ENCODE results near the gene PKP4. TPM values are rescaled to one million over a fixed set of nuclear protein-coding genes. Genes with fewer than 3 reads are reported as not detected.

PKP4 gene
- total RNA-seq, 2 experiments from 2014 or later, result 68.7 to 73.2 TPM

DNA sequence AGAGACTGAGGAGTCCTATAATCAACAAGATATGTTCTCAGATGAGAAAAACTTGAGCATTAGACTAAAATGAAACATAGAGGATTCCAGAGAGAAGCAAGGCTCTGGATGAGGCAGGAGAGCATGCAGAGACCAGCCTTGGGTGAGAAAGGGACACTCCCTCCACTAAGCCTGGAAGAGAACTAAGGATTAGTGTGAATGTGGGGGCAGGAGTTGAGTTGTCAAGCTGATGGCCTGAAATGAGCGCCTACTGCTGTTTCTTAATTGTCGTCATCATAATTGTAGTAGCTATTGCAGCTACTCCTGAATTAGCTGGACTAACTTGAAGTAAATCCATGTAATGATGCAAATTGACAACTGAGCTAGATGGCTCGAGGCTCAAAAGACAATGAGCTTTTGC, 114.1 kb downstream of the PKP4 start:
- ChIA-PET POLR2A (no interaction called here), CTCF (ENCODE audit: unreplicated experiment) (no interaction called here)
- Histone ChIP-seq H3K4me2 (ENCODE audit: low read length) (no peak overlapping the region), H3K4me1 (ENCODE audit: insufficient read depth, low read length, poor library complexity, severe bottlenecking) (no peaks in the 10 kb centered on the region), H2AFZ (ENCODE audit: low read length) (no peak overlapping the region), H3K36me3 (ENCODE audit: insufficient read depth, low read length) (no peaks in the 10 kb centered on the region), H3K79me2 (ENCODE audit: insufficient read depth, low read depth, low read length) (no peaks in the 10 kb centered on the region), H4K20me1 (ENCODE audit: insufficient read depth, low read length) (no peaks in the 10 kb centered on the region), H3K9me2 (ENCODE audit: insufficient read depth, low read length) (no peaks in the 10 kb centered on the region), H3K27ac (ENCODE audit: low read depth, low read length, poor library complexity, severe bottlenecking) (no peak overlapping the region), H3K9me3 (ENCODE audit: low read length) (no peaks in the 10 kb centered on the region), H3K4me3 (ENCODE audit: low read depth, low read length, poor library complexity, severe bottlenecking) (no peak overlapping the region)
- DNase-seq (ENCODE audit: low spot score), result no peak
- TF ChIP-seq EZH2phosphoT487 (IDR thresholded peaks at IDR 0.05; ENCODE audit: borderline replicate concordance, low read depth, low read length), result no peak
- TF ChIP-seq, protein P1, sequence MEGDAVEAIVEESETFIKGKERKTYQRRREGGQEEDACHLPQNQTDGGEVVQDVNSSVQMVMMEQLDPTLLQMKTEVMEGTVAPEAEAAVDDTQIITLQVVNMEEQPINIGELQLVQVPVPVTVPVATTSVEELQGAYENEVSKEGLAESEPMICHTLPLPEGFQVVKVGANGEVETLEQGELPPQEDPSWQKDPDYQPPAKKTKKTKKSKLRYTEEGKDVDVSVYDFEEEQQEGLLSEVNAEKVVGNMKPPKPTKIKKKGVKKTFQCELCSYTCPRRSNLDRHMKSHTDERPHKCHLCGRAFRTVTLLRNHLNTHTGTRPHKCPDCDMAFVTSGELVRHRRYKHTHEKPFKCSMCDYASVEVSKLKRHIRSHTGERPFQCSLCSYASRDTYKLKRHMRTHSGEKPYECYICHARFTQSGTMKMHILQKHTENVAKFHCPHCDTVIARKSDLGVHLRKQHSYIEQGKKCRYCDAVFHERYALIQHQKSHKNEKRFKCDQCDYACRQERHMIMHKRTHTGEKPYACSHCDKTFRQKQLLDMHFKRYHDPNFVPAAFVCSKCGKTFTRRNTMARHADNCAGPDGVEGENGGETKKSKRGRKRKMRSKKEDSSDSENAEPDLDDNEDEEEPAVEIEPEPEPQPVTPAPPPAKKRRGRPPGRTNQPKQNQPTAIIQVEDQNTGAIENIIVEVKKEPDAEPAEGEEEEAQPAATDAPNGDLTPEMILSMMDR (conservative IDR thresholded peaks at IDR 0.05; ENCODE audit: low read length), result no peak
- no TSS peak for BruUV-seq (replicated peaks)
- intact Hi-C loops (cut with micrococcal nuclease; ENCODE audit: unreplicated experiment), result no loop called here

DNA sequence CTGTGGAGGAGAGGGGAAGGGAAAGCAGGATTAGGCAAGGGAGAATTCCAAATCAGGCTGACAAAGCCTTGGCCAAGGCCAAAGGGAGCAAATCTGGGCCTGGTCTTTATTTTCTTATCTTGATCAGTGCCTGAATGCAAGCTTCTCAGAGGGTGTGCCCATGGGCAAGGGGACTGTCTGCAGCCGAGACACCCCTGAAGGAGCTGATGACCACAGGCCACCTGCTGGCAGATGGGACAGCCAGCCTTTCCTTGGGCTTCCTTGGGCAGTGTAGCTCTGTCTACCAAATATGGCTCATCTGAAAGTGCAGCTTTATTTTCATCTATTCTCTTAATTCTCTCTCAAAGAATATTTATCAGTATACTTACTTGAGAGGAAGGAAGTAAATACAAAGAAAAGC, 117.0 kb downstream of the PKP4 start:
- ChIA-PET CTCF (ENCODE audit: unreplicated experiment) (no interaction called here), POLR2A (interaction anchor here (0.6 to 0.8 kb wide), 3 partner anchors 16 to 638 kb away, joined by 4 read pairs; no protein-coding TSS in a partner anchor)
- no TSS peak for BruUV-seq (replicated peaks)
- Histone ChIP-seq H3K36me3 (ENCODE audit: insufficient read depth, low read length) (no peaks in the 10 kb centered on the region), H2AFZ (ENCODE audit: low read length) (no peak overlapping the region), H3K4me1 (ENCODE audit: insufficient read depth, low read length, poor library complexity, severe bottlenecking) (no peaks in the 10 kb centered on the region), H3K27ac (ENCODE audit: low read depth, low read length, poor library complexity, severe bottlenecking) (no peak overlapping the region), H3K4me2 (ENCODE audit: low read length) (no peak overlapping the region), H3K9me3 (ENCODE audit: low read length) (no peaks in the 10 kb centered on the region), H3K4me3 (ENCODE audit: low read depth, low read length, poor library complexity, severe bottlenecking) (no peak overlapping the region), H4K20me1 (ENCODE audit: insufficient read depth, low read length) (no peaks in the 10 kb centered on the region), H3K79me2 (ENCODE audit: insufficient read depth, low read depth, low read length) (no peaks in the 10 kb centered on the region), H3K9me2 (ENCODE audit: insufficient read depth, low read length) (no peaks in the 10 kb centered on the region)
- no peak for DNase-seq (ENCODE audit: low spot score)
- intact Hi-C loops (cut with micrococcal nuclease; ENCODE audit: unreplicated experiment), result no loop called here
- TF ChIP-seq, protein P1 (conservative IDR thresholded peaks at IDR 0.05; ENCODE audit: low read length), result no peak
- no peak for TF ChIP-seq EZH2phosphoT487 (IDR thresholded peaks at IDR 0.05; ENCODE audit: borderline replicate concordance, low read depth, low read length)

DNA sequence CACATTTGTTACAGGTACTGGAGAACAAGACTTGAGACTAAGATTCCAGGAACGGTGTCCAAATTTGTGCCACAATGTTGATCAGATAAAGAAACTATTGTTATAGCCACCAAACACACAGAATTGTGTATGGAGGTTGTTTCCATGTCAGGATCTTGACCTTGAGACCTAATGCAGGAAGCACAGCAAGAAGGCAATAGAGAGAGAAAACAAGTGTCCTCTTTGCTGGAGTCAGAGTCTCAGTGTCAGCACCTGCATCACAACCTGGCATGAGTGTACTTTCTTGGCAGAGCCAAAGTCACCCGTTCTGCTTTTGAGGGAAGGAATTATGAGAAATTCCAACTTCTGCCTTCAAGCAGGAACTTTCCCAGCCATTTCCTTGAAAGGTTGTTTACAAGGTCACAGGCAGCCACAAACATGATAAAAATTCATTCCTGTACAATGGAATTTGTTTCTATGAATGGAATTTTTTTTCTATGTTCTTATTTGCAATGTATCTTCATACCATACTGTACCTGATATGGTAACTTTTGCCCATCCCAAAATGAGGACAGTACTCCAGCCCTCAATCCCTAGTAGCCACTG, 118.4 kb downstream of the PKP4 start:
- TF ChIP-seq, protein P1 (conservative IDR thresholded peaks at IDR 0.05; ENCODE audit: low read length), result no peak
- TF ChIP-seq EZH2phosphoT487 (IDR thresholded peaks at IDR 0.05; ENCODE audit: borderline replicate concordance, low read depth, low read length), result no peak
- no peaks in the 10 kb centered on the region for H3K9me3 ChIP-seq (ENCODE audit: low read length)
- no TSS peak for BruUV-seq (replicated peaks)
- intact Hi-C loops (cut with micrococcal nuclease; ENCODE audit: unreplicated experiment), result no loop called here
- ChIA-PET CTCF (ENCODE audit: unreplicated experiment) (no interaction called here), POLR2A (no interaction called here)
- H2AFZ ChIP-seq (ENCODE audit: low read length), result no peak overlapping the region
- H3K9me2 ChIP-seq (ENCODE audit: insufficient read depth, low read length), result no peaks in the 10 kb centered on the region
- H3K4me2 ChIP-seq (ENCODE audit: low read length), result no peak overlapping the region
- no peaks in the 10 kb centered on the region for H4K20me1 ChIP-seq (ENCODE audit: insufficient read depth, low read length)
- no peaks in the 10 kb centered on the region for H3K79me2 ChIP-seq (ENCODE audit: insufficient read depth, low read depth, low read length)
- no peak overlapping the region for H3K27ac ChIP-seq (ENCODE audit: low read depth, low read length, poor library complexity, severe bottlenecking)
- no peaks in the 10 kb centered on the region for H3K4me1 ChIP-seq (ENCODE audit: insufficient read depth, low read length, poor library complexity, severe bottlenecking)
- H3K36me3 ChIP-seq (ENCODE audit: insufficient read depth, low read length), result no peaks in the 10 kb centered on the region
- no peak for DNase-seq (ENCODE audit: low spot score)
- no peak overlapping the region for H3K4me3 ChIP-seq (ENCODE audit: low read depth, low read length, poor library complexity, severe bottlenecking)

Data from OCI-LY7 (cell line).